Measurements from ENCODE around the gene TEX36.

DNA sequence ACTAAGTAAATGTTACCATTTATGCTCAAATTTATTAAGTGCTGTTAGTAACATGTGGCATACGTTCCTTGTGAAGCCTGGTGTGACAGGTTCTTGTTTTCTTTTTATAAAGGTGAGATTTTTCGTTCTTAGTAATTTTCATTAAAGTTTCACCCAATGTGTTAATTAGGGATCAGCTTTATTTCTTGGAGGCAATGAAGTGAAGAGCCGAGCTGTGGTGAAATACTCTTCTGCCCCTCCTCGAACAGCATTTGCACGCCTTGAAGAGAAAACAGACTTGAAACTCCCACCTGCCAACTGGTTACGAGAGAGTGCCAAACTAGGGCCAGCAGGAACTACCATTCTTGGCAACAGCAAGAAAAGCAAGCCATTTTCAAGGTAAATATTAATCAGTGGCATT is 38.1 kb upstream of the TEX36 start:
- TF ChIP-seq POLR2AphosphoS5 (IDR thresholded peaks at IDR 0.05) (no peak), POLR2A (IDR thresholded peaks at IDR 0.05) (no peak), EP300 (IDR thresholded peaks at IDR 0.05) (no peak)
- TF ChIP-seq, protein P1, sequence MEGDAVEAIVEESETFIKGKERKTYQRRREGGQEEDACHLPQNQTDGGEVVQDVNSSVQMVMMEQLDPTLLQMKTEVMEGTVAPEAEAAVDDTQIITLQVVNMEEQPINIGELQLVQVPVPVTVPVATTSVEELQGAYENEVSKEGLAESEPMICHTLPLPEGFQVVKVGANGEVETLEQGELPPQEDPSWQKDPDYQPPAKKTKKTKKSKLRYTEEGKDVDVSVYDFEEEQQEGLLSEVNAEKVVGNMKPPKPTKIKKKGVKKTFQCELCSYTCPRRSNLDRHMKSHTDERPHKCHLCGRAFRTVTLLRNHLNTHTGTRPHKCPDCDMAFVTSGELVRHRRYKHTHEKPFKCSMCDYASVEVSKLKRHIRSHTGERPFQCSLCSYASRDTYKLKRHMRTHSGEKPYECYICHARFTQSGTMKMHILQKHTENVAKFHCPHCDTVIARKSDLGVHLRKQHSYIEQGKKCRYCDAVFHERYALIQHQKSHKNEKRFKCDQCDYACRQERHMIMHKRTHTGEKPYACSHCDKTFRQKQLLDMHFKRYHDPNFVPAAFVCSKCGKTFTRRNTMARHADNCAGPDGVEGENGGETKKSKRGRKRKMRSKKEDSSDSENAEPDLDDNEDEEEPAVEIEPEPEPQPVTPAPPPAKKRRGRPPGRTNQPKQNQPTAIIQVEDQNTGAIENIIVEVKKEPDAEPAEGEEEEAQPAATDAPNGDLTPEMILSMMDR (IDR thresholded peaks at IDR 0.05) = no peak
